DLD1 (cell line): Measurements from ENCODE around the gene PARP11.
"Not testable (repeated sequence)": the region's sequence is repeated elsewhere in the genome, so short reads cannot be mapped to it uniquely, and the experiment has no call there.

Source experiments
- in situ Hi-C: cut with HindIII; loops from 2 replicates; pipeline ENCODE4 v1.10.0; 2017; ENCODE audit warnings: low sequenced_read_pairs

Gene PARP11

DNA sequence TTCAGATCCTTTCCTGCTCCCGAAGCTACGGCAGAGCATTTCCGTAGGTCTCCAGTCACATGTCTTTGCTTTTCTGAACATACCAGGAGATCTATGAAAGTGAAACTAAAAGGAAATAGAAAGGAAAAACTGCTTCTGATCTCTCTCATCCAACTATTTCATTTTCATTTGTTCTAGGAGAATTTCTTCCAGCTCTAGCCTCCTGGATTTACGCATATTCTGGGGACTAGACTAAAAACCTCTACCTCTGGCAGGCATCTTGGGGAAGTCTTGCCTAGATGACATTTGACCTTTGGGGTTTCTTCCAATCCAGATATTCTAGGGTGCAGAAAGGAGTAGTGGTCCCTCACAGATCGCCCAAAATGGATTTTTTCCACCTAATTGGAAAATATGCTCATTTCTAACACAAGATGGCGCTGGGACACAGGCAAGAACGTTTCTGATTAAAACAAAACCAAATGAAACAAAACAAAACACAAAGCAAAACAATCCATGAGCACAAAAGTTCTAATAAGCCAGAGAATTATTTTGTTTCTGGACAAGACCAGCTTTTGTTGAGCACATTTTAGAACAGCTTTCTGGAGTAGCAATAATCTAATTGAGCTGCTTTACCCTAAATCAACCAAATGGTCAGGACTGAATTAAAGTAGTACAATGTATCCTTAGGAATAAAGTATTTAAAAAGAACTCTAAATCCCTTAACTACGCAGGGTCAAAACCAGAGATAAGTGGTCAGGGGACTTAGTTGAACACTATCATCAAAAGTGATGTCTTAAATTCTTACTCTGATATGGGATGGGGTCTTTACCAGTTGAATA, 12.3 kb upstream of the PARP11 start:
- in situ Hi-C loops = loop anchor here (25.0 kb wide), 1 partner anchor 152 kb away; no protein-coding TSS in a partner anchor

DNA sequence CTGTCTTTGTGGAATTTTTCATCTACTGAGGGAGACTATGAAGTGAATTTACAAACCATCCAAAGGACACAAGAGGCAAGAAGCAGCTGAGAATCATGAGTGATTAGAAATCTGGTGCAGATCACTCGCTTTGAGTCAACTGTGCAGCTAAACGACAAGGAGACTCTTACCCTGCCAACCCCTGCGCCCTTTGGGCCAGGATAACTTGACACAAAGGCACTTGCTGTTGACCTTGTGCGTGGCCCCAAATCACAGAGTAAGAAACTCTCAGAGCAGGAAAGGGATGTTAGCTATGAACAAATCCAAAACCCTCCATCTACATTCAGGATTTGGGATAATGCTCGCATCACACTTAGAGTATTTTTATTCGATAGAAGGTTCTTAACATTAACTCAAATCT, 11.5 kb upstream of the PARP11 start:
- in situ Hi-C loops = loop anchor here (25.0 kb wide), 1 partner anchor 153 kb away; no protein-coding TSS in a partner anchor

DNA sequence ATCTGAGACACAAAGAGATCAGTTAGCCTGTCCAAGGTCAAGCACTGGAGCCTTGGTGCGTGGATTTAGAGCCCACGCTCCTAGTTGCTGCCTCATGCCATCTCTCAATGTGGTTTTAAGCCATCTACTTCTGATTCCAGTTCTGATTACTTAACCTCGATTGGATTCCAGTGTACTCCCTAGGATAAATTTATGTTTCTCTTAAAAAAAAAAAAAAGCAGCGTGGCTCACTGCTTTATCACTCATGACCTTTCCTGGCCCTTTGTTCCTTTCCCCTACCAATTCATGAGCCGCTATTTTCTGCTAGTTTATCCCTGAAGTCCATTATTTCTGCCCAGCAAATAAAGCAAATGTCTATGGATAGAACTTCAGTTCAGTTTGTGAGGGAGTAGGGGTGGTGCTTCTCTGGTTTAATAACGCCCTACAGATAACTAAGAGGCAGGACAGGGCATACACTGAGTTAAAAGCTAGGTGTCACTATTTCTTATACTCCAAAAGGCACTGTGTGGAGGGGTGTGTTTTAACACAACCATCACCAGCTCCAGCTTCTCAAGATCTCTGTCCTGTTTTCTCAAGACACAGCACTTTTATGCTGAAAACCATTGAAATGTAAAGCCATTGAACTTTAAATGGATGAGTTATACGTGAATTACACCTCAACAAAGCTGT, 9.8 kb upstream of the PARP11 start:
- in situ Hi-C loops = loop anchor here (25.0 kb wide), 1 partner anchor 154 kb away; no protein-coding TSS in a partner anchor

DNA sequence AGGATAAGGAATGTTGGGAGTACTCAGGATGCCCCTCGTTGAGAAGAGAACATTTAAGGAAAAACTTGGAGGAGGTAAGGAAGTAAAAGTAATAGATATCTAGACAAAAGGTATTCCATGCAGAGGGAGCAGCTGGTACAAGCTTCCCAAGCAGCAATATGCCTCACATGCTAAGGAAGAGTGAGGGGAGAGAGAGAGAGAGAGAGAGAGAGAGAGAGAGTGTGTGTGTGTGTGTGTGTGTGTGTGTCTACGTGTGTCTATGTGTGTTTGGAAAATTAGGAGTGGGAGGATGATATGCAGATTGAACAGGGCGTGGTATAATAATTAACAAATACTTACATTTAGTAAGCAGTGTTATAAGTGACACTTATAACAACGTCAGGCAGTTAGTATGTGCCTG, 9.2 kb upstream of the PARP11 start:
- in situ Hi-C loops = loop anchor here (25.0 kb wide), 1 partner anchor 155 kb away; no protein-coding TSS in a partner anchor

DNA sequence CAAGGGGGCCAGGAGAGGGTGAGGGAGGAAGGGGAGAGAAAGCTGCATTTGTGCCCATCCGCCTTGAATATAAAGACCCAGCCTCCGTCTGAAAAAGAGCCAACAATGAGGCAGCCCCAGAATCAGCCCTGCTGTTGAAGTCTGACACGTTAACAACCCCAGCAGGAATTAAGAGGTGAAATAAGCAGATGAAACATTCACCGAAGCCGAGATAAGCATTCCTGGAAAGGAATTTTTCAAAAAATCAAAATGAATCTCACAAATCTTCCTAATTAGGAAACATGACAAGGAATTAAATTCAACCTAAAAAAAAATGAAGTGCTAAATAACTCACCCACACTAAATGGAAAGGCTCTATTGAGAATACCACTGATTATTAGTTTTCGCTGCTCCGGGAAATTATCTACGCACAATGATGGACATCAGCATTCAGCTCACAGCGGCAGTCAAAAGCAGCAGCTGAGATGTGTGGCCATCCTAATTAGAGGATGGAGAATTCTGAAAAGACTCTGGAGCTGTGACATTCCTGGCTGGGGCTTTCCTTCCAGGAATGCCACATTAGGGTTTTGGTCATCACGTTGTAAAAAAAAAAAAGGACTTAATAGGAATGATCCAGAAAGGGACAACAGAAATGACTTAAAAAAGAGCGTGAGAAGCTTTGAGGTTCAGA, 8.2 kb upstream of the PARP11 start:
- in situ Hi-C loops = loop anchor here (25.0 kb wide), 1 partner anchor 156 kb away; no protein-coding TSS in a partner anchor

DNA sequence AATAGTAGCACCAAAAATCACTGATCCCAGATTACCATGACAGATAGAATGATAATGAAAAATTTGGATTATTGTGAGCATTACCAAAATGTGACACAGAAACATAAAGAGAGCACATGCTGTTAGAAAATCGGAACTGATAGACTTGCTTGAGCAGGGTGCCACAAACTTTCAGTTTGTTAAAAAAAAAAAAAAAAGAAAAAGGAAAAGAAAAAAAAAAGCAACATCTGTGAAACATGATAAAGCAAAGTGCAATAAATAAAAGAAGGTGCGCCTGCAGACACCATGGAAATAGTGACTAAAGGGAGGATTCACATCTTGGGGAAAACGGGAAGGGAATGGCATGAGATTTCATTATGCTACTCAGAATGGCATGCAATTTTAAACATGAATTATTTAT, 6.6 kb upstream of the PARP11 start:
- in situ Hi-C loops = loop anchor here (25.0 kb wide), 1 partner anchor 157 kb away; no protein-coding TSS in a partner anchor

DNA sequence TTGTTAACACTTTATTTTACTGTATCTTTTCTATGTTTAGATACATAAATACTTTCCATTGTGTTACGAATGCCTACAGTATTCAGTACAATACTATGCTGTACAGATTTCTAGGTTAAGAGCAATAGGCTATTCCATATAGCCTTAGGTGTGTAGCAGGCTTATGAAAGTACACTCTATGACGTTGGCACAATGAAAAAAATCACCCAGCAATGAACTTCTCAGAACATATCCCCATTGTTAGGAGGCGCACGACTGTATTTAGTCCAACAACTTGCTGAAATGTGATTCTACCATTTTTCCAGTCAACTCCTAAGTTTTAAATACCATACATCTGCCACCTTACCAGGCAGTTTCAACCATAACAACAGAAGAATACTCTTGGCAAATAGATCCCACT, 1.8 kb downstream of the PARP11 start:
- in situ Hi-C loops = no loop called here

DNA sequence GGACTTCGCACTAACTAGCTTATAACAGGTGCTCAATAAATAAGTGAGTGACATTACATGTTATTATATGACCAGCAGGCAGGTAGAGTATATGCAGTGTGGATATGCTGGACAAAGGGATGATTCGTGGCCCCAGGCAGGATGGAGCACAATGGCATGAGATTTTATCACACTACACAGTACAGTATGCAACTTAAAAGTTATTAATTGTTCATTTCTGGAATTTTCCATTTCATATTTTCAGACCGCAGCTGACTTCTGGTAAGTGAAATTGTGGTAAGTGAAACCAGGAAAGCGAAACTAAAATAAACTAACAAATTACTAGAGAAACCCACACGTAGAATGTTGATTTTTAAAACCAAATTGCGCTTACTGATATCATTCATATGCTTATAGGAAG, 3.3 kb downstream of the PARP11 start:
- in situ Hi-C loops = no loop called here

DNA sequence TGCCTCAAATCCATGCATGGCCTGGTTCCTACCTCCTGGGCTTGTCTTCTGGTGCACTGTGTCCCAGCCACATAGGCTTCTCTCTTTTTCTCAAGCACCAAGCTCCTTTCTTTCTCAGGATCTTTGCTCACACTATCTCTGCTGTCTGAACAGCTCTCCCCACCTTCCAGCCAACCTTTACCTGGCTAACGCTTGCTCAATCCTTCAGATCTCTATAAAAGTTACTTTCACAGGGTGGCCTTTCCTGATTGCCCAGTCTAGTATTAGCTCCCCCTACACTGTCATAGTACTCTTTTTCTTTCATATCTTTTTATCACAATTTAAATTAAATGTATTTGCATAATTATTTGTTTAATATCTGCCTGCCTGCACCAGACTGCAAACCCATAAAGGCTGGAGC, 3.8 kb downstream of the PARP11 start:
- in situ Hi-C loops = no loop called here

DNA sequence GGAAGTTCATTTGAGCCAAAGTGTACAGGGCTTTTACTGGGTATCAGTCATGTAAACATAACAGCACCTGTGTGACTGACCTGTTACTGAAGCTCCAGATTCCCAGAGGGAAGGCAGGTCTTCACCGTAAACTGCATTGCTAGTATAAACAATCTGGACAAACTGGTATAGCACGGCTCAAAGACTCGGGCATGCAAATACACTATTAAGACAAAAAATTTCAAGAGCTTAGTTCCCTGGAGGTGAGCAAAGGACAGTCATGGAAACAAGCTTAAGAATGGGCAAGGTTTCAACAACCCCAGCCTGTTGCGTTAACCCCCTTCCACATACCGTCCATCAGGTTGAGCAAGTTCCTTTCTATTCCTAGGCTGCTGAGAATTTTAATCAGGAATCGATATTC, 9.4 kb downstream of the PARP11 start:
- in situ Hi-C loops = no loop called here

DNA sequence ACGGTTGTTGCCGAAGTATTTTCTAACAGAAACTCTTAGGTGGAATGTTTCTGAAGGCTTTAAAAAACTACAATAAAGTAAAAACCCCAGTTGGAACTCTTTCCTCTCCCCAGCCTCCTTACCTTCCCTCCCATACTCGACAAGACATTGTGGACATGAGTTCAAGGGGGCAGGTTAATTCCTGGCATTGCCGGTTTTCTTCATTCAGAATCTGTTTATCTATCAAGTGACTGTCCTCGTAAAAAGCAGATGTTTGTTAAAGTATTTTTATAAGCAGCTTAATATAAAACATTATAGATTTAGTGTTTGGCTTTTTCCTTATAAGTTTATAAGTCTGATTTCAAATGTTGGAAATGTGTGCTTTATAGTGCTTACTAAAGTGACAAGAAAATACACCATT, 30.7 kb downstream of the PARP11 start:
- in situ Hi-C loops = no loop called here

DNA sequence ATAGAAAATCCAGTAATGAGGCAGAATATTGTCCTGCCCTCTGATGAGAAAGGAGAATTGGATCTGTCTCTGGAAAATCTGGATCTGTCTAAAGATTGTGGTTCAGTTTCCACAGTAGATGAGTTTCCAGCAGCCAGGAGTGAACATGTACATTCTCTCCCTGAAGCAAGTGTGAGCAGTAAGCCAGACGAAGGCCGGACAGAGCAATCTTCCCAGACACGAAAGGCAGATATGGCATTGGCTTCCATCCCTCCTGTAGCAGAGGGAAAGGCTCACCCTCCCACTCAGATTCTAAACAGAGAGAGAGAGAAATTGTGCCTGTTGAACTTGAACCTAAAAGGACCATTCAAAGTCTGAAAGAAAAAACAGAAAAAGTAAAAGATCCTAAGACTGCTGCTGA, 31.4 kb downstream of the PARP11 start:
- in situ Hi-C loops = no loop called here

DNA sequence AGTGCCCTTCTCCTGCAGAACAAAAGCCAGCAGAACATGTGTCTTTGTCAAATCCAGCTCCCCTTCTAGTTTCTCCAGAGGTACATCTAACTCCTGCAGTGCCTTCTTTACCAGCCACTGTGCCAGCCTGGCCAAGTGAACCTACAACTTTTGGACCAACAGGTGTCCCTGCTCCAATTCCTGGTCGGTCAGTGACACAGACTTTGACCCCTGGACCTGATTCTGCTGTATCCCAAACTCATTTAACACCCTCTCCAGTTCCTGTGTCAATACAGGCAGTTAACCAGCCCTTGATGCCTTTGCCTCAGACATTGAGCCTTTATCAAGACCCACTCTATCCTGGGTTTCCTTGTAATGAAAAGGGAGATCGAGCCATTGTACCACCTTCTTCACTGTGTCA, 32.4 kb downstream of the PARP11 start:
- in situ Hi-C loops = not testable (repeated sequence)

DNA sequence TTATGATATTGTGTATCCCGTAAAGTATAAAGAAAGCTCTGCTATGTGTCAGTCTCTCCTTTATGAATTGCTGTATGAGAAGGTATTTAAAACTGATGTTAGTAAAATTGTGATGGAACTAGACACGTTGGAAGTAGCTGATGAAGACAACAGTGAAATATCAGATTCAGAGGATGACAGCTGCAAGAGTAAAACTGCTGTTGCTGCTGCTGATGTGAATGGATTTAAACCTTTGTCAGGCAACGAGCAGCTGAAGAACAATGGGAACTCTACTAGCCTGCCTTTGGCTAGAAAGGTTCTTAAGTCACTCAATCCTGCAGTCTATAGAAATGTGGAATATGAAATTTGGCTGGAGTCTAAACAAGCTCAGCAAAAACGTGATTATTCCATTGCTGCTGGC, 33.5 kb downstream of the PARP11 start:
- in situ Hi-C loops = not testable (repeated sequence)

DNA sequence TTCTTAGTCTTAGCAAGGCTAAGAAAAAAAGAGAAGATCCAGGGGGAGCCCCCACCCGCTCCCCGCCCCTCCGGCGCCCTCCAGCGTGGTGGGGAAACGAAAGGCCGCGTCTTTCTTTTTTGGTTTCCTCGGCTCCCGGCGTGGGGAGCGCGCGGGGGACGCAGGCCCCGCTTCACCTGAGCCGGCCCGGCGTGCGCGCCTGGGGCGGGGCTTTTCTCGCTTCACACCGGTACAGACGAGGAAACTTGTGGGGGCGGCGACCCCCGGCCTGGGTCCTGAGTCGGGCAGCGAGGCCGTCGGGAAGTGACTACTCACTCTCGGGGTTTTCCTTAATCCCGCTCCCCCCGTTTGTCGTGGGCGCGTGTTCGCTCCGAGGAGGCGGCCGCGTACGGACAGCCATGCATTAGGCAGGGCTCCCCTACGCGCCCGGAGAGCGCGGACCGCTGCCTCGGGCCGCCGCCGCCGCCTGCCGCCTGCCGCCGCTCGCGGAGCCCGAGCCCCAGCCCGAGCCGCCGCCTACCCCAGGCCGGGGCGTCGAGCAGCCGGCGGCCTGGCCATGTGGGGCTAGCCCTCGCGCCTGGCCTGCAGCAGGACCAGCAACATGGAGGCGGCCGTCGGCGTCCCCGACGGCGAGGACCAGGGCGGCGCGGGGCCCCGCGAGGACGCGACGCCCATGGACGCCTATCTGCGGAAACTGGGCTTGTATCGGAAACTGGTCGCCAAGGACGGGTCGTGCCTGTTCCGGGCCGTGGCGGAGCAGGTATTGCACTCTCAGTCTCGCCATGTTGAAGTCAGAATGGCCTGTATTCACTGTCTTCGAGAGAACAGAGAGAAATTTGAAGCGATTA, 34.3 kb downstream of the PARP11 start:
- in situ Hi-C loops = not testable (repeated sequence)

DNA sequence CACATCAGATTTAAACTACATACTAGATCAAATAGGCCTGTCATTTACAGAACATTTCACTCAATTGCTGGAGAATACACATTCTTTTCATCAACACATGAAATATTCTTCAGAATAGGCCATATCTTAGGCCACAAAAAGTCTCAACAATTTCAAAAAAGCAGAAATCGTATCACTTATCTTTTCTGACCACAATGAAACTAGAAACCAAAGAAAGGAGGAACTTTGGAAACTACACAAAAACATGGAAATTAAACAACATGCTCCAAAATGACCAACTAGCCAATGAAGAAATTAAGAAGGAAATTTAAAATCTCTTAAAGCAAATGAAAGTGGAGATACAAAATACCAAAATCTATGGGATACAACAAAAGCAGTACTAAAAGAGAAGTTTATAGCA, 35.1 kb downstream of the PARP11 start:
- in situ Hi-C loops = no loop called here

DNA sequence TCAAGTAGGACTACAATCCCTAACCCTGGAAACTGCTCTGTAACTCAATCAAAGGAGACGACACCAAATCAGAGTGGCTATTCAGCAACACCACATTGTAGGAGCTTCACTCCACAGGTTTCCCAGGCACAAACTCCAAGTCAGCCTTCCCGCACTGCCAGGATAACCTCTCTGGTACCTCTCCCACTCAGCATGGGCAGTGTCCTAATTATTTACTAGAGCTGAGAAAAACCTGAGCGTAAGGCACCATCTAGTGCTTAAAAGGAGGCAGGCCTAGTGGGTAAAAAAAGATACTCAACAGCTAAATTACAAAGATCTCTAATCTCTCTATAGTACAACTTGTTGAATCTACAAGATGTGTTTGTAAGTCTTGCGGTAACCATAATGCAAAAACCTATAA, 36.1 kb downstream of the PARP11 start:
- in situ Hi-C loops = no loop called here

DNA sequence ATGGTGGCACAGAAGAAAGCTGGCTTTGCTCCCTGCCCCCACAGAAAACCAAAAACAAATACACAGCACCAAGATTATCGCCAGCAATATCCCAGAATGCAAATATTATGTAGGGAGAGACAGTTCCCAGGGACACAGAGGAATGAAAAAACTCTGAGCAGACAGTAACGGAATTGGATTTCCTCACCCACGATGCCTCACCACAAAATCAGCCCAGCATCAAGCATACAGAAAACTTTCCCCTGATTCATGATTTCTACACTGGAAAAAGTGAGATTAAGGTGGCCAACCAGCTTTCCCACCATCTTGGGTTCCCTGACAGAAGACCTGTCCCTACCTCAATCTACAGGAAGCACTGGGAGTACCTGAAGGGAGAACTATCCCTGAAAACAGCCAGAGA, 36.6 kb downstream of the PARP11 start:
- in situ Hi-C loops = no loop called here

DNA sequence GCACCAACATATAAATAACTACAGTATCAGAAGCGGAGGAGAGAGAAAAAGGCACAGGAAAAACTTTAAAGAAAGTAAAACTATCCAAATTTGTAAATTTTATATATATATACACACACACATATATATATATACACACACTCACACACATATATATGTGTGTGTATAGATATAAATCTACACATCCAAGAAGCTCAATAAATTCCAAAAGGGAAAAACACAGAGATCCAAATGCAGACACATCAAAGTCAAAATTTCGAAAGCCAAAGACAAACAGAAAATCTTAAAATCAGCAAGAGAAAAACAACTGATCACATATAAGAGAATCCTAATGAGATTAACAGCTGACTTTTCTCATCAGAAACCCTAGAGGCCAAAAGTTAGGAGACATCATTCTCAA, 37.3 kb downstream of the PARP11 start:
- in situ Hi-C loops = no loop called here

DNA sequence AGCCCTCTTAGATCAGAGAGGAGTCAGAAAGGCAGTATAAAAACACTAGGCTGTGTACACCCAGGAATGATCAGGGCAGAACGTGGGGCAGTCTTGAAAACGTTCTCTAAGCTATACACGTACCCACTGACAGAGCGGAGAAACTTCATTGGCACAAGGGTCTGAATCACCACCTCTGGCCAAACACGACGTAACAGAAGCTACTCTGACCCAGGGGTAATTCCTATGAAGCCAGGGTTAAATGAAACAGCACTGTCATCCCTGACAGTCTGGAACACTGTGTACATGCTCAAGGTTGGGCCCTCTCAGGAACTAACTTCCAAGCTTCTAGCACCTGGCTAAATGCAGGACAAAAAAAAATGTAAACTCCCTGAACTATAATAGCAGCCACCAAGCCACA, 38.4 kb downstream of the PARP11 start:
- in situ Hi-C loops = no loop called here
